ENCODE data around the gene PAPOLG.

GRCh38 chr2:60825666-60826065, 69.6 kb downstream of the PAPOLG start:
- no peak for TF ChIP-seq CTCF (IDR thresholded peaks at IDR 0.05; ENCODE audit: insufficient read depth, low read depth, low read length)
- TF ChIP-seq EZH2 (IDR thresholded peaks at IDR 0.05; ENCODE audit: insufficient read depth, low read length) = no peak

Data from astrocyte (in vitro differentiated cells and primary cell).